SK-N-SH (cell line): Measurements from ENCODE around the gene ACTA1. TPM values are rescaled to one million over a fixed set of nuclear protein-coding genes. Genes with fewer than 3 reads are reported as not detected.
"Not testable (repeated sequence)": the region's sequence is repeated elsewhere in the genome, so short reads cannot be mapped to it uniquely, and the experiment has no call there.

Experiments
- CTCF ChIA-PET: fragments of 300-600, 350-600 bp; formaldehyde crosslinking; extraction: SDS; loops from one replicate; lab custom pipeline; 2021; lab: Yijun Ruan, JAX
- POLR2A ChIA-PET: fragments of 350-600 bp; sonication (Branson Sonifier 250); formaldehyde crosslinking; extraction: SDS; loops from one replicate; lab custom pipeline; 2020; ENCODE audit warnings: antibody characterized with exemption, inconsistent platforms; lab: Yijun Ruan, JAX
- DNase-seq: peaks from one replicate; pipeline ENCODE4 v3.0.0; 2012
- H2AFZ ChIP-seq: fragments of 200-600 bp; sonication (generic); 2 replicates; pipeline ENCODE4 v1.8.1; 2016; ENCODE audit warnings: antibody characterized with exemption, mild to moderate bottlenecking, low read depth
- H3F3A ChIP-seq: fragments of 200-600 bp; sonication (generic); replicated peaks from 2 replicates; pipeline ENCODE3; 2016; ENCODE audit warnings: antibody characterized with exemption, mild to moderate bottlenecking; ENCODE audit not compliant: insufficient read depth
- H3K27ac ChIP-seq, 2 experiments: fragments of 200-500 bp in 1 of 2; fragments of 200-600 bp in 1 of 2; sonication (Bioruptor generic) in 1 of 2; sonication (generic), shearing (Covaris generic) in 1 of 2; 2 replicates each; pipeline versions ENCODE4 v1.5.1 to v1.6.1; 2014 to 2016; ENCODE audit warnings: low read depth in 2 of 2, inconsistent platforms in 1 of 2, low read length in 1 of 2, mild to moderate bottlenecking in 1 of 2, mixed read lengths in 1 of 2
- H3K27me3 ChIP-seq: fragments of 200-600 bp; sonication (generic), shearing (Covaris generic); 2 replicates; pipeline ENCODE4 v1.6.1; 2016; ENCODE audit warnings: mixed run types; ENCODE audit not compliant: insufficient read depth
- H3K36me3 ChIP-seq, 2 experiments: fragments of 200-500 bp in 1 of 2; fragments of 200-600 bp in 1 of 2; sonication (Bioruptor generic) in 1 of 2; sonication (generic) in 1 of 2; replicated peaks in 1 of 2; 2 replicates each; pipeline versions ENCODE3 to v1.5.1; 2014 to 2016; ENCODE audit warnings: low read length in 1 of 2, mild to moderate bottlenecking in 1 of 2; ENCODE audit not compliant: insufficient read depth in 2 of 2, control insufficient read depth in 1 of 2
- H3K4me1 ChIP-seq, 2 experiments: fragments of 200-500 bp in 1 of 2; fragments of 200-600 bp in 1 of 2; sonication (Bioruptor generic) in 1 of 2; sonication (generic), shearing (Covaris generic) in 1 of 2; 2 replicates each; pipeline versions ENCODE4 v1.5.1 to v1.6.1; 2014 to 2016; ENCODE audit warnings: low read depth in 1 of 2, low read length in 1 of 2, mixed run types in 1 of 2; ENCODE audit not compliant: insufficient read depth in 2 of 2, control insufficient read depth in 1 of 2
- H3K4me2 ChIP-seq: fragments of 200-600 bp; sonication (generic), shearing (Covaris generic); 2 replicates; pipeline ENCODE4 v1.6.1; 2017; ENCODE audit warnings: mixed run types
- H3K4me3 ChIP-seq, 2 experiments: fragments of 200-500 bp in 1 of 2; fragments of 200-600 bp in 1 of 2; sonication (Bioruptor generic) in 1 of 2; sonication (generic), shearing (Covaris generic) in 1 of 2; 2 replicates each; pipeline versions ENCODE4 v1.5.1 to v1.8.1; 2014 to 2016; ENCODE audit warnings: low read depth in 2 of 2, inconsistent platforms in 1 of 2, low read length in 1 of 2, mild to moderate bottlenecking in 1 of 2, mixed read lengths in 1 of 2, moderate library complexity in 1 of 2
- H3K79me2 ChIP-seq: fragments of 200-600 bp; sonication (generic); 2 replicates; pipeline ENCODE4 v1.8.1; 2017; ENCODE audit warnings: mild to moderate bottlenecking; ENCODE audit not compliant: insufficient read depth
- H3K9ac ChIP-seq: fragments of 200-600 bp; sonication (generic); 2 replicates; pipeline ENCODE4 v1.6.1; 2017; ENCODE audit warnings: mixed run types
- H3K9me2 ChIP-seq: fragments of 200-600 bp; sonication (generic); 2 replicates; pipeline ENCODE4 v1.6.1; 2017; ENCODE audit warnings: mixed run types
- H3K9me3 ChIP-seq: fragments of 200-600 bp; sonication (generic); 2 replicates; pipeline ENCODE4 v1.6.1; 2017; ENCODE audit warnings: mixed run types, mild to moderate bottlenecking, moderate library complexity
- H4K20me1 ChIP-seq: fragments of 200-600 bp; sonication (generic); 2 replicates; pipeline ENCODE4 v1.6.1; 2017; ENCODE audit warnings: mild to moderate bottlenecking, mixed run types; ENCODE audit not compliant: insufficient read depth
- CHD2 ChIP-seq: fragments of 150-350 bp; IDR thresholded peaks from 2 replicates; pipeline ENCODE4 v1.6.1; 2018; ENCODE audit warnings: low read length; ENCODE audit not compliant: partially characterized antibody
- ELF1 ChIP-seq: IDR thresholded peaks from 2 replicates; pipeline ENCODE4 v1.4.0; 2012
- EZH2phosphoT487 ChIP-seq: fragments of 200-600 bp; sonication (generic); IDR thresholded peaks from 2 replicates; pipeline ENCODE4 v1.6.1; 2017; ENCODE audit warnings: low read depth, mixed run types, mild to moderate bottlenecking, antibody characterized with exemption, moderate library complexity, borderline replicate concordance
- JUND ChIP-seq: IDR thresholded peaks from 2 replicates; pipeline ENCODE4 v1.4.0; 2012
- MXI1 ChIP-seq: IDR thresholded peaks from 2 replicates; pipeline ENCODE4 v1.6.1; 2012; ENCODE audit warnings: mild to moderate bottlenecking, low read depth, low read length, improper control_type of control experiment
- NFIC ChIP-seq: IDR thresholded peaks from 2 replicates; pipeline ENCODE4 v1.4.0; 2012; ENCODE audit warnings: borderline replicate concordance
- NRF1 ChIP-seq: IDR thresholded peaks from 2 replicates; pipeline ENCODE4 v1.6.1; 2012; ENCODE audit warnings: low read depth, mild to moderate bottlenecking, low read length
- RCOR1 ChIP-seq: fragments of 150-350 bp; IDR thresholded peaks from 2 replicates; pipeline ENCODE4 v1.6.1; 2017; ENCODE audit warnings: antibody characterized with exemption, low read length
- SIN3A ChIP-seq: IDR thresholded peaks from 2 replicates; pipeline ENCODE4 v1.6.1; 2012; ENCODE audit warnings: low read depth, mild to moderate bottlenecking, low read length, moderate library complexity, borderline replicate concordance
- TAF1 ChIP-seq: IDR thresholded peaks from 2 replicates; pipeline ENCODE4 v1.6.1; 2012; ENCODE audit warnings: low read depth, mild to moderate bottlenecking, low read length, moderate library complexity, borderline replicate concordance
- TCF12 ChIP-seq: IDR thresholded peaks from 2 replicates; pipeline ENCODE4 v1.4.0; 2012
- whole genome bisulfite sequencing: methylation state at CpG from one replicate; pipeline ENCODE4 v1.1.6; 2017; ENCODE audit warnings: low lambda C conversion rate; 5-methylcytosine and 5-hydroxymethylcytosine counted together
- polyA plus RNA-seq, 3 experiments: library from polyadenylated mRNA; depleted of rRNA; stranded (reverse); fragments of >200 nt; gene quantifications; 2 replicates each; pipeline ENCODE4 v1.2.3, GENCODE V29; 2012
- TF ChIP-seq, protein P1 (sequence below): fragments of 150-350 bp; IDR thresholded peaks from 2 replicates; pipeline ENCODE4 v1.6.1; 2016; ENCODE audit warnings: mild to moderate bottlenecking, low read depth, low read length
- TF ChIP-seq, protein P2 (sequence below): IDR thresholded peaks from 2 replicates; pipeline ENCODE4 v1.4.0; 2012; ENCODE audit warnings: low read depth, borderline replicate concordance
- TF ChIP-seq, protein P3 (sequence below): fragments of 150-350 bp; IDR thresholded peaks from 2 replicates; pipeline ENCODE4 v1.6.1; 2017; ENCODE audit warnings: antibody characterized with exemption, low read length, low read depth, borderline replicate concordance
- TF ChIP-seq, protein P4 (sequence below): fragments of 200-600 bp; sonication (generic); IDR thresholded peaks from 2 replicates; pipeline ENCODE4 v1.6.1; 2017; ENCODE audit warnings: antibody characterized with exemption, mild to moderate bottlenecking, moderate library complexity

ACTA1 gene
- polyA plus RNA-seq, 1 of the 3 experiments (the other 2 are of a cell fraction) = 0.21 TPM

DNA sequence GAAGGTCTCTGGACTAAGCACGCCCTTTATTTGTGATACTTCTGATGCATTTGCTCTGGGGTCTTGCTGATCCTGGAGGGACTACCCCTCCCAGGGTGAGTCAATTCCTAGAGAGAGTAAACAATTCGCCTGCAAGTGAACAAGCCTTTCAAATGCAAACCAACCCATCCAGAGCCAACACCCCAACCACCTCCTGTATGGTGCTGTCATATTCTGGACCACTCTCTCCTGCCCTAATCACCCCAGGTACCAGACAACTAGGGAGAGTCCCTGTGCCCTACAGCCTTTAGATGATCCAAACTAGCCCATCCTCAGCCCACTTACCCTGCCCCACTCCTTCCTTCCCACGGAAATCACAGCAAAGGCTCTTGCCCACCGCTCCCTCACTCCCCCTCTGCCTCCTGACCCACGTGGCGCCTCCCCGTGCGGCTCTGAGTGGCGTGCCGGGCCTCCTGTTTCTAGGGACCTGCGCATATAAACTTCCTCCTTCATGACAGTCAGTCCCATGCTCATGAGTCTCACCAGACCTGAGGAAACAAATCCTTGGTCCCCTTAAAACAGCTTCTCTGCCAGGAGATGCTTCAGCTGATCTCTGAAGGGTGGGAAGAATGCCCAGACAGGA lies 37.2 kb downstream of the ACTA1 start:
- Histone ChIP-seq H3F3A (no peaks in the 10 kb centered on the region), H2AFZ (no peak overlapping the region), H4K20me1 (no peaks in the 10 kb centered on the region), H3K27me3 (peaks cover 10% of the 10 kb centered on the region; the same call in 1 of the 2 replicates), H3K9me3 (no peaks in the 10 kb centered on the region), H3K4me2 (no peak overlapping the region), H3K9ac (no peak overlapping the region), H3K9me2 (no peaks in the 10 kb centered on the region), H3K79me2 (no peaks in the 10 kb centered on the region), H3K36me3 (no peaks in the 10 kb centered on the region), H3K27ac (no peak overlapping the region), H3K4me3 (no peak overlapping the region), H3K4me1 (no peaks in the 10 kb centered on the region)
- ChIA-PET POLR2A (no interaction called here), CTCF (no interaction called here)
- TF ChIP-seq RCOR1 (no peak), TCF12 (no peak), CHD2 (no peak), SIN3A (no peak), NFIC (no peak), MXI1 (no peak), TAF1 (no peak), EZH2phosphoT487 (no peak), JUND (no peak), NRF1 (no peak), ELF1 (no peak)
- TF ChIP-seq, protein P1, sequence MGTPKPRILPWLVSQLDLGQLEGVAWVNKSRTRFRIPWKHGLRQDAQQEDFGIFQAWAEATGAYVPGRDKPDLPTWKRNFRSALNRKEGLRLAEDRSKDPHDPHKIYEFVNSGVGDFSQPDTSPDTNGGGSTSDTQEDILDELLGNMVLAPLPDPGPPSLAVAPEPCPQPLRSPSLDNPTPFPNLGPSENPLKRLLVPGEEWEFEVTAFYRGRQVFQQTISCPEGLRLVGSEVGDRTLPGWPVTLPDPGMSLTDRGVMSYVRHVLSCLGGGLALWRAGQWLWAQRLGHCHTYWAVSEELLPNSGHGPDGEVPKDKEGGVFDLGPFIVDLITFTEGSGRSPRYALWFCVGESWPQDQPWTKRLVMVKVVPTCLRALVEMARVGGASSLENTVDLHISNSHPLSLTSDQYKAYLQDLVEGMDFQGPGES = no peak
- TF ChIP-seq, protein P2, sequence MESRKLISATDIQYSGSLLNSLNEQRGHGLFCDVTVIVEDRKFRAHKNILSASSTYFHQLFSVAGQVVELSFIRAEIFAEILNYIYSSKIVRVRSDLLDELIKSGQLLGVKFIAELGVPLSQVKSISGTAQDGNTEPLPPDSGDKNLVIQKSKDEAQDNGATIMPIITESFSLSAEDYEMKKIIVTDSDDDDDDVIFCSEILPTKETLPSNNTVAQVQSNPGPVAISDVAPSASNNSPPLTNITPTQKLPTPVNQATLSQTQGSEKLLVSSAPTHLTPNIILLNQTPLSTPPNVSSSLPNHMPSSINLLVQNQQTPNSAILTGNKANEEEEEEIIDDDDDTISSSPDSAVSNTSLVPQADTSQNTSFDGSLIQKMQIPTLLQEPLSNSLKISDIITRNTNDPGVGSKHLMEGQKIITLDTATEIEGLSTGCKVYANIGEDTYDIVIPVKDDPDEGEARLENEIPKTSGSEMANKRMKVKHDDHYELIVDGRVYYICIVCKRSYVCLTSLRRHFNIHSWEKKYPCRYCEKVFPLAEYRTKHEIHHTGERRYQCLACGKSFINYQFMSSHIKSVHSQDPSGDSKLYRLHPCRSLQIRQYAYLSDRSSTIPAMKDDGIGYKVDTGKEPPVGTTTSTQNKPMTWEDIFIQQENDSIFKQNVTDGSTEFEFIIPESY = no peak
- TF ChIP-seq, protein P3, sequence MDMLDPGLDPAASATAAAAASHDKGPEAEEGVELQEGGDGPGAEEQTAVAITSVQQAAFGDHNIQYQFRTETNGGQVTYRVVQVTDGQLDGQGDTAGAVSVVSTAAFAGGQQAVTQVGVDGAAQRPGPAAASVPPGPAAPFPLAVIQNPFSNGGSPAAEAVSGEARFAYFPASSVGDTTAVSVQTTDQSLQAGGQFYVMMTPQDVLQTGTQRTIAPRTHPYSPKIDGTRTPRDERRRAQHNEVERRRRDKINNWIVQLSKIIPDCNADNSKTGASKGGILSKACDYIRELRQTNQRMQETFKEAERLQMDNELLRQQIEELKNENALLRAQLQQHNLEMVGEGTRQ = no peak
- TF ChIP-seq, protein P4, sequence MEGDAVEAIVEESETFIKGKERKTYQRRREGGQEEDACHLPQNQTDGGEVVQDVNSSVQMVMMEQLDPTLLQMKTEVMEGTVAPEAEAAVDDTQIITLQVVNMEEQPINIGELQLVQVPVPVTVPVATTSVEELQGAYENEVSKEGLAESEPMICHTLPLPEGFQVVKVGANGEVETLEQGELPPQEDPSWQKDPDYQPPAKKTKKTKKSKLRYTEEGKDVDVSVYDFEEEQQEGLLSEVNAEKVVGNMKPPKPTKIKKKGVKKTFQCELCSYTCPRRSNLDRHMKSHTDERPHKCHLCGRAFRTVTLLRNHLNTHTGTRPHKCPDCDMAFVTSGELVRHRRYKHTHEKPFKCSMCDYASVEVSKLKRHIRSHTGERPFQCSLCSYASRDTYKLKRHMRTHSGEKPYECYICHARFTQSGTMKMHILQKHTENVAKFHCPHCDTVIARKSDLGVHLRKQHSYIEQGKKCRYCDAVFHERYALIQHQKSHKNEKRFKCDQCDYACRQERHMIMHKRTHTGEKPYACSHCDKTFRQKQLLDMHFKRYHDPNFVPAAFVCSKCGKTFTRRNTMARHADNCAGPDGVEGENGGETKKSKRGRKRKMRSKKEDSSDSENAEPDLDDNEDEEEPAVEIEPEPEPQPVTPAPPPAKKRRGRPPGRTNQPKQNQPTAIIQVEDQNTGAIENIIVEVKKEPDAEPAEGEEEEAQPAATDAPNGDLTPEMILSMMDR = no peak
- WGBS = 69% methylated on average over 11 of the region's 11 CpGs
- no peak for DNase-seq

DNA sequence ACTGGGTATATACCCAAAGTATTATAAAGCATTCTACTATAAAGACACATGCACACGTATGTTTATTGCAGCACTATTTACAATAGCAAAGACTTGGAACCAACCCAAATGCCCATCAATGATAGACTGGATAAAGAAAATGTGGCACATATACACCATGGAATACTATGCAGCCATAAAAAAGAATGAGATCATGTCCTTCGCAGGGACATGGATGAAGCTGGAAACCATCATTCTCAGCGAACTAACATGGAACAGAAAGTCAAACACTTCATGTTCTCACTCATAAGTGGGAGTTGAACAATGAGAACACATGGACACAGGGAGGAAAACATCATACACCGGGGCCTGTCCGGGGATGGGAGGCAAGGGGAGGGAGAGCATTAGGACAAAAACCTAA lies 39.4 kb downstream of the ACTA1 start:
- H3K9ac ChIP-seq, H3K79me2 ChIP-seq, H4K20me1 ChIP-seq, DNase-seq, POLR2A ChIA-PET, H3K9me2 ChIP-seq, H3K4me1 ChIP-seq, H3K9me3 ChIP-seq, H3K4me2 ChIP-seq, CTCF ChIA-PET, H3K36me3 ChIP-seq, H3K4me3 ChIP-seq, H3K27me3 ChIP-seq, H3F3A ChIP-seq, H2AFZ ChIP-seq, H3K27ac ChIP-seq: not testable (repeated sequence)
- 67% methylated on average over 5 of the region's 5 CpGs for WGBS
